Measurements from ENCODE around the gene WFDC10A. TPM values are rescaled to one million over a fixed set of nuclear protein-coding genes. Genes with fewer than 3 reads are reported as not detected.

WFDC10A gene
- total and polyA plus RNA-seq, 2 donors from 2014 or later = not detected

- H3K9me3 ChIP-seq (ENCODE audit: control insufficient read depth in 2 of 3, insufficient read depth in 1 of 3, low read length in 3 of 3) = no peaks in the 10 kb centered on the region
- intact Hi-C loops (cut with DNase I) = no loop called here
- H3K4me1 ChIP-seq (ENCODE audit: control insufficient read depth in 2 of 3, insufficient read depth in 2 of 3, low read depth in 1 of 3, low read length in 3 of 3) = no peaks in the 10 kb centered on the region
- no peak overlapping the region for H3K27ac ChIP-seq (ENCODE audit: low read depth in 2 of 2, low read length in 2 of 2)
- DNase-seq = no peak
- H3K9ac ChIP-seq (ENCODE audit: low read length in 3 of 3) = no peak overlapping the region
- TF ChIP-seq CTCF (IDR thresholded peaks at IDR 0.05; ENCODE audit: borderline replicate concordance, extremely low read depth, insufficient read depth) = no peak
- H3K4me3 ChIP-seq (ENCODE audit: low read length in 3 of 3) = no peak overlapping the region
- H3K36me3 ChIP-seq (ENCODE audit: control insufficient read depth in 2 of 3, insufficient read depth in 3 of 3, low read length in 3 of 3) = no peaks in the 10 kb centered on the region
- FAIRE-seq = no peak
- H3K27me3 ChIP-seq (ENCODE audit: control insufficient read depth, insufficient read depth, low read length) = no peaks in the 10 kb centered on the region
Measured at GRCh38 chr20:45588800-45589199, 40.7 kb upstream of the WFDC10A start.

DNA sequence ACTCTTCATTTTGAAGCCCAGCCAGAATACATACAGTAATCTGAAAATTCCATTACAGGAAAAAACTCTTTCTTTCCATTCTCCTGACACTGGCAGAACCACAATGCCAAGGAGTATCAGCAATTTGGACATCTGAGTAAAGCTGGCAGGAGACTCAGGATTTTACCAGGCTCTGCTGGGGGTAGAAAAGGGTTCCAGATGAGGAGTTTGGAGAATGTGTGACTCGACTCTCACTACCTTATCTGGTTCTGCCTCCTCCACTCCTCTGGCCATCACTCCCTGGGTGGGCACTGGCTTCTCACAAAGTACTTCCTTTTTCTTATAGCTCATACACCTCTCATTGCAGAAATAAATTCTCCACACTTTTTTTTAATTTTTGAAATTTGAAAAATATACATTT lies 39.8 kb upstream of the WFDC10A start:
- no peak overlapping the region for H3K9ac ChIP-seq (ENCODE audit: low read length in 3 of 3)
- intact Hi-C loops (cut with DNase I) = no loop called here
- FAIRE-seq = no peak
- H3K4me3 ChIP-seq (ENCODE audit: low read length in 3 of 3) = no peak overlapping the region
- no peaks in the 10 kb centered on the region for H3K27me3 ChIP-seq (ENCODE audit: control insufficient read depth, insufficient read depth, low read length)
- TF ChIP-seq CTCF (IDR thresholded peaks at IDR 0.05; ENCODE audit: borderline replicate concordance, extremely low read depth, insufficient read depth) = no peak
- H3K9me3 ChIP-seq (ENCODE audit: control insufficient read depth in 2 of 3, insufficient read depth in 1 of 3, low read length in 3 of 3) = no peaks in the 10 kb centered on the region
- H3K36me3 ChIP-seq (ENCODE audit: control insufficient read depth in 2 of 3, insufficient read depth in 3 of 3, low read length in 3 of 3) = no peaks in the 10 kb centered on the region
- DNase-seq = no peak
- H3K4me1 ChIP-seq (ENCODE audit: control insufficient read depth in 2 of 3, insufficient read depth in 2 of 3, low read depth in 1 of 3, low read length in 3 of 3) = no peaks in the 10 kb centered on the region
- no peak overlapping the region for H3K27ac ChIP-seq (ENCODE audit: low read depth in 2 of 2, low read length in 2 of 2)

GRCh38 chr20:45592574-45593189 lies 36.9 kb upstream of the WFDC10A start:
- intact Hi-C loops (cut with DNase I) = no loop called here
- Histone ChIP-seq H3K9ac (ENCODE audit: low read length in 3 of 3) (no peak overlapping the region), H3K4me3 (ENCODE audit: low read length in 3 of 3) (no peak overlapping the region), H3K4me1 (ENCODE audit: control insufficient read depth in 2 of 3, insufficient read depth in 2 of 3, low read depth in 1 of 3, low read length in 3 of 3) (no peaks in the 10 kb centered on the region), H3K9me3 (ENCODE audit: control insufficient read depth in 2 of 3, insufficient read depth in 1 of 3, low read length in 3 of 3) (no peaks in the 10 kb centered on the region), H3K27me3 (ENCODE audit: control insufficient read depth, insufficient read depth, low read length) (no peaks in the 10 kb centered on the region), H3K27ac (ENCODE audit: low read depth in 2 of 2, low read length in 2 of 2) (no peak overlapping the region), H3K36me3 (ENCODE audit: control insufficient read depth in 2 of 3, insufficient read depth in 3 of 3, low read length in 3 of 3) (no peaks in the 10 kb centered on the region)
- FAIRE-seq (no peak), DNase-seq (peak in 2 of 5 donors; percentile 35 to 49)
- peak; percentile 18 for TF ChIP-seq CTCF (IDR thresholded peaks at IDR 0.05; ENCODE audit: borderline replicate concordance, extremely low read depth, insufficient read depth)

GRCh38 chr20:45593498-45593897 lies 36.0 kb upstream of the WFDC10A start:
- no peaks in the 10 kb centered on the region for H3K27me3 ChIP-seq (ENCODE audit: control insufficient read depth, insufficient read depth, low read length)
- no peaks in the 10 kb centered on the region for H3K36me3 ChIP-seq (ENCODE audit: control insufficient read depth in 2 of 3, insufficient read depth in 3 of 3, low read length in 3 of 3)
- no peaks in the 10 kb centered on the region for H3K4me1 ChIP-seq (ENCODE audit: control insufficient read depth in 2 of 3, insufficient read depth in 2 of 3, low read depth in 1 of 3, low read length in 3 of 3)
- TF ChIP-seq CTCF (IDR thresholded peaks at IDR 0.05; ENCODE audit: borderline replicate concordance, extremely low read depth, insufficient read depth) = no peak
- no peak overlapping the region for H3K4me3 ChIP-seq (ENCODE audit: low read length in 3 of 3)
- no peak for FAIRE-seq
- H3K9me3 ChIP-seq (ENCODE audit: control insufficient read depth in 2 of 3, insufficient read depth in 1 of 3, low read length in 3 of 3) = no peaks in the 10 kb centered on the region
- no peak overlapping the region for H3K9ac ChIP-seq (ENCODE audit: low read length in 3 of 3)
- intact Hi-C loops (cut with DNase I) = no loop called here
- H3K27ac ChIP-seq (ENCODE audit: low read depth in 2 of 2, low read length in 2 of 2) = no peak overlapping the region
- DNase-seq = no peak

Data from kidney (tissue), 14 donors.